ENCODE data around the gene PRR23A. TPM values are rescaled to one million over a fixed set of nuclear protein-coding genes. Genes with fewer than 3 reads are reported as not detected.

The PRR23A gene
- polyA plus RNA-seq, 3 donors = not detected

- DNase-seq (ENCODE audit: extremely low read depth in 1 of 11, low read depth in 9 of 11, low spot score in 4 of 11) = no peak
Measured at GRCh38 chr3:138976047-138976446, 30.0 kb downstream of the PRR23A start.

GRCh38 chr3:138975351-138975750, 30.7 kb downstream of the PRR23A start:
- DNase-seq (ENCODE audit: extremely low read depth in 1 of 11, low read depth in 9 of 11, low spot score in 4 of 11) = no peak

- DNase-seq (ENCODE audit: extremely low read depth in 1 of 11, low read depth in 9 of 11, low spot score in 4 of 11) = no peak
Measured at GRCh38 chr3:138974462-138974861, 31.6 kb downstream of the PRR23A start.

- no peak for DNase-seq (ENCODE audit: extremely low read depth in 1 of 11, low read depth in 9 of 11, low spot score in 4 of 11)
Measured at GRCh38 chr3:138972941-138973340, 33.1 kb downstream of the PRR23A start.

GRCh38 chr3:138971766-138972320, 34.2 kb downstream of the PRR23A start:
- no peak for DNase-seq (ENCODE audit: extremely low read depth in 1 of 11, low read depth in 9 of 11, low spot score in 4 of 11)

GRCh38 chr3:138964923-138965322, 41.1 kb downstream of the PRR23A start:
- DNase-seq (ENCODE audit: extremely low read depth in 1 of 11, low read depth in 9 of 11, low spot score in 4 of 11) = no peak

GRCh38 chr3:138964264-138964663, 41.8 kb downstream of the PRR23A start:
- DNase-seq (ENCODE audit: extremely low read depth in 1 of 11, low read depth in 9 of 11, low spot score in 4 of 11) = no peak

GRCh38 chr3:138962854-138963560, 43.1 kb downstream of the PRR23A start:
- DNase-seq (ENCODE audit: extremely low read depth in 1 of 11, low read depth in 9 of 11, low spot score in 4 of 11) = no peak

- DNase-seq (ENCODE audit: extremely low read depth in 1 of 11, low read depth in 9 of 11, low spot score in 4 of 11) = no peak
Measured at GRCh38 chr3:138960417-138960852, 45.6 kb downstream of the PRR23A start.

Other genes starting within 250 kb of the PRR23A start
- 10 to 100 TPM; 26.8 to 32.2 (median 28.2) TPM for gene PIK3CB, start 171.3 kb downstream of the PRR23A start, polyA plus RNA-seq (ENCODE audit: insufficient read length in 3 of 3)
- not detected for gene FOXL2, start 59.1 kb downstream of the PRR23A start, polyA plus RNA-seq (ENCODE audit: insufficient read length in 3 of 3)
- under 1 TPM; 0.06 TPM for gene FOXL2NB, start 59.1 kb downstream of the PRR23A start, polyA plus RNA-seq (ENCODE audit: insufficient read length in 3 of 3)
- not detected for gene PRR23B, start 14.7 kb upstream of the PRR23A start, polyA plus RNA-seq (ENCODE audit: insufficient read length in 3 of 3)
- under 1 TPM in 1 of 3 donors, not detected in 2; 0.11 TPM for gene PRR23C, start 38.6 kb upstream of the PRR23A start, polyA plus RNA-seq (ENCODE audit: insufficient read length in 3 of 3)